Mononuclear cell (primary cell): ENCODE data around the gene ANKRD23. TPM values are rescaled to one million over a fixed set of nuclear protein-coding genes. Genes with fewer than 3 reads are reported as not detected.
A peak's percentile ranks its signal among the peaks of the same experiment; 100 is the strongest.
"Not testable (repeated sequence)": the region's sequence is repeated elsewhere in the genome, so short reads cannot be mapped to it uniquely, and the experiment has no call there.

Experiments used
- H3K27me3 ChIP-seq: 2 replicates; pipeline ENCODE4 v1.6.0; 2011; ENCODE audit warnings: low read length, control low read depth; ENCODE audit not compliant: insufficient read depth
- H3K4me1 ChIP-seq: 2 replicates; pipeline ENCODE4 v1.5.1; 2011; ENCODE audit warnings: mild to moderate bottlenecking, low read length, control low read depth; ENCODE audit not compliant: insufficient read depth
- H3K4me3 ChIP-seq: 2 replicates; pipeline ENCODE4 v1.5.1; 2011; ENCODE audit warnings: mild to moderate bottlenecking, low read length, moderate library complexity
- H3K9me3 ChIP-seq: 2 replicates; pipeline ENCODE4 v1.5.1; 2011; ENCODE audit warnings: low read depth, mild to moderate bottlenecking, control low read depth, low read length
- total RNA-seq: library from RNA; depleted of rRNA; stranded (reverse); fragments of >200 nt; gene quantifications from one replicate; pipeline ENCODE4 v1.2.3, GENCODE V29; 2012

Gene ANKRD23
- total RNA-seq, 1 donor, result 2.2 TPM

GRCh38 chr2:96809951-96810782, 33.7 kb downstream of the ANKRD23 start:
- no peaks in the 10 kb centered on the region for H3K9me3 ChIP-seq
- no peaks in the 10 kb centered on the region for H3K27me3 ChIP-seq
- H3K4me1 ChIP-seq, result peaks cover 16% of the 10 kb centered on the region
- no peak overlapping the region for H3K4me3 ChIP-seq

- Histone ChIP-seq H3K27me3 (no peaks in the 10 kb centered on the region), H3K4me3 (no peak overlapping the region), H3K9me3 (no peaks in the 10 kb centered on the region), H3K4me1 (peaks cover 15% of the 10 kb centered on the region)
These were observed 34.5 kb downstream of the ANKRD23 start for GRCh38 chr2:96809216-96809882.

GRCh38 chr2:96808176-96808837, 35.5 kb downstream of the ANKRD23 start:
- Histone ChIP-seq H3K27me3 (no peaks in the 10 kb centered on the region), H3K4me3 (no peak overlapping the region), H3K9me3 (no peaks in the 10 kb centered on the region), H3K4me1 (peaks cover 15% of the 10 kb centered on the region)

- Histone ChIP-seq H3K27me3 (no peaks in the 10 kb centered on the region), H3K4me3 (peak overlapping the region; percentile 12), H3K9me3 (no peaks in the 10 kb centered on the region), H3K4me1 (peaks cover 22% of the 10 kb centered on the region)
These were observed 36.7 kb downstream of the ANKRD23 start for GRCh38 chr2:96807127-96807471.

- Histone ChIP-seq H3K4me3 (peak overlapping the region; percentile 12), H3K4me1 (peaks cover 27% of the 10 kb centered on the region), H3K27me3 (no peaks in the 10 kb centered on the region), H3K9me3 (no peaks in the 10 kb centered on the region)
These were observed 37.2 kb downstream of the ANKRD23 start for GRCh38 chr2:96806468-96807126.

- H3K27me3 ChIP-seq, H3K4me3 ChIP-seq, H3K9me3 ChIP-seq: not testable (repeated sequence)
- peaks cover 32% of the 10 kb centered on the region for H3K4me1 ChIP-seq
These were observed 37.9 kb downstream of the ANKRD23 start for GRCh38 chr2:96805946-96806345.

GRCh38 chr2:96804986-96805385, 38.8 kb downstream of the ANKRD23 start:
- no peaks in the 10 kb centered on the region for H3K27me3 ChIP-seq
- H3K4me1 ChIP-seq, result peaks cover 37% of the 10 kb centered on the region
- no peaks in the 10 kb centered on the region for H3K9me3 ChIP-seq
- H3K4me3 ChIP-seq, result no peak overlapping the region

GRCh38 chr2:96802721-96803120, 41.1 kb downstream of the ANKRD23 start:
- no peaks in the 10 kb centered on the region for H3K27me3 ChIP-seq
- H3K9me3 ChIP-seq, result no peaks in the 10 kb centered on the region
- no peak overlapping the region for H3K4me3 ChIP-seq
- H3K4me1 ChIP-seq, result peaks cover 35% of the 10 kb centered on the region

- Histone ChIP-seq H3K4me1 (peaks cover 28% of the 10 kb centered on the region), H3K9me3 (no peaks in the 10 kb centered on the region), H3K4me3 (no peak overlapping the region), H3K27me3 (no peaks in the 10 kb centered on the region)
These were observed 41.8 kb downstream of the ANKRD23 start for GRCh38 chr2:96801786-96802595.

GRCh38 chr2:96801005-96801785, 42.6 kb downstream of the ANKRD23 start:
- H3K4me1 ChIP-seq, result peaks cover 23% of the 10 kb centered on the region
- no peak overlapping the region for H3K4me3 ChIP-seq
- H3K27me3 ChIP-seq, result no peaks in the 10 kb centered on the region
- H3K9me3 ChIP-seq, result no peaks in the 10 kb centered on the region

- no peaks in the 10 kb centered on the region for H3K27me3 ChIP-seq
- H3K4me3 ChIP-seq, result no peak overlapping the region
- H3K9me3 ChIP-seq, result no peaks in the 10 kb centered on the region
- H3K4me1 ChIP-seq, result peaks cover 22% of the 10 kb centered on the region
These were observed 43.5 kb downstream of the ANKRD23 start for GRCh38 chr2:96800061-96801004.

GRCh38 chr2:96799623-96799935, 44.2 kb downstream of the ANKRD23 start:
- H3K9me3 ChIP-seq, result no peaks in the 10 kb centered on the region
- H3K4me1 ChIP-seq, result peaks cover 22% of the 10 kb centered on the region
- H3K4me3 ChIP-seq, result no peak overlapping the region
- H3K27me3 ChIP-seq, result no peaks in the 10 kb centered on the region
